Endothelial cell of umbilical vein (primary cell): ENCODE data around the gene SHISA6. TPM values are rescaled to one million over a fixed set of nuclear protein-coding genes. Genes with fewer than 3 reads are reported as not detected.

Source experiments
- BruUV-seq: library from RNA; stranded (reverse); fragments of 400-500 nt; replicated peaks from 2 replicates; lab custom pipeline; 2021; lab: Mats Ljungman, UMichigan
- CTCF ChIA-PET: fragments of 300-600, 350-600 bp; sonication (Branson Sonifier 250); formaldehyde crosslinking; loops from one replicate; lab custom pipeline; 2021; ENCODE audit warnings: antibody characterized with exemption, inconsistent platforms; lab: Charles Lee
- POLR2A ChIA-PET: fragments of 300-600, 350-600 bp; sonication (Branson Sonifier 250); formaldehyde crosslinking; loops from one replicate; lab custom pipeline; 2021; ENCODE audit warnings: antibody characterized with exemption, inconsistent platforms; lab: Charles Lee
- DNase-seq: peaks from one replicate; pipeline ENCODE4 v3.0.0-alpha.2; 2011; ENCODE audit warnings: low read depth, low spot score
- FAIRE-seq: peaks from 2 replicates; lab custom pipeline; 2011; peaks lifted over from hg19 to GRCh38; lab: Jason Lieb, UNC
- H2AFZ ChIP-seq: 2 replicates; pipeline ENCODE4 v1.6.0; 2012; ENCODE audit warnings: low read depth, low read length, control low read depth, inconsistent platforms
- H3K27ac ChIP-seq: 2 replicates; pipeline ENCODE4 v1.5.1; 2011; ENCODE audit warnings: low read depth, mild to moderate bottlenecking, control low read depth, low read length, moderate library complexity; ENCODE audit not compliant: insufficient read depth
- H3K27me3 ChIP-seq, 2 experiments: 2 replicates each; pipeline versions ENCODE4 v1.6.0 to v1.6.1; 2011; ENCODE audit warnings: low read length in 2 of 2, mixed read lengths in 1 of 2; ENCODE audit not compliant: control insufficient read depth in 2 of 2, insufficient read depth in 2 of 2
- H3K36me3 ChIP-seq, 2 experiments: 2 replicates in 1 of 2; 3 replicates in 1 of 2; pipeline ENCODE4 v1.5.1; 2011; ENCODE audit warnings: low read length in 2 of 2, mild to moderate bottlenecking in 1 of 2, moderate library complexity in 1 of 2; ENCODE audit not compliant: control insufficient read depth in 2 of 2, insufficient read depth in 2 of 2; ENCODE audit errors: extremely low read depth in 1 of 2
- H3K4me1 ChIP-seq: 3 replicates; pipeline ENCODE4 v1.5.1; 2011; ENCODE audit warnings: mild to moderate bottlenecking, low read length; ENCODE audit not compliant: control insufficient read depth, insufficient read depth; ENCODE audit errors: extremely low read depth
- H3K4me2 ChIP-seq: 2 replicates; pipeline ENCODE4 v1.6.1; 2011; ENCODE audit warnings: low read length, control low read depth, mixed read lengths; ENCODE audit not compliant: insufficient read depth
- H3K4me3 ChIP-seq, 3 experiments: fragments of 200-600 bp in 1 of 3; sonication (generic), shearing (Covaris generic) in 1 of 3; replicated peaks in 1 of 3; 2 replicates each; pipeline ENCODE4 v1.5.1; 2011 to 2016; ENCODE audit warnings: control low read depth in 3 of 3, low read length in 3 of 3, mild to moderate bottlenecking in 2 of 3, inconsistent platforms in 1 of 3, low read depth in 1 of 3, moderate library complexity in 1 of 3; ENCODE audit not compliant: insufficient read depth in 1 of 3
- H3K79me2 ChIP-seq: 2 replicates; pipeline ENCODE4 v1.6.0; 2012; ENCODE audit warnings: low read length, inconsistent platforms; ENCODE audit not compliant: control insufficient read depth, insufficient read depth
- H3K9ac ChIP-seq: replicated peaks from 2 replicates; pipeline ENCODE3; 2011; ENCODE audit warnings: low read length, control low read depth; ENCODE audit not compliant: insufficient read depth; ENCODE audit errors: extremely low read depth
- H3K9me1 ChIP-seq: replicated peaks from 3 replicates; pipeline ENCODE4 v1.6.0; 2011; ENCODE audit warnings: mild to moderate bottlenecking, low read length; ENCODE audit not compliant: control insufficient read depth, insufficient read depth; ENCODE audit errors: extremely low read depth
- H3K9me3 ChIP-seq: replicated peaks from 2 replicates; pipeline ENCODE4 v1.5.1; 2012; ENCODE audit warnings: low read length, inconsistent platforms; ENCODE audit not compliant: control insufficient read depth, insufficient read depth
- H4K20me1 ChIP-seq: replicated peaks from 2 replicates; pipeline ENCODE3; 2011; ENCODE audit warnings: mild to moderate bottlenecking, low read length; ENCODE audit not compliant: control insufficient read depth, insufficient read depth; ENCODE audit errors: extremely low read depth
- EZH2 ChIP-seq: IDR thresholded peaks from 2 replicates; pipeline ENCODE4 v1.6.1; 2012; ENCODE audit warnings: borderline replicate concordance, low read depth, mild to moderate bottlenecking, moderate library complexity, low read length, inconsistent platforms; ENCODE audit not compliant: severe bottlenecking
- FOS ChIP-seq: IDR thresholded peaks from 2 replicates; pipeline ENCODE4 v1.6.1; 2011; ENCODE audit warnings: mild to moderate bottlenecking, low read length, moderate library complexity, borderline replicate concordance; ENCODE audit not compliant: insufficient read depth
- GATA2 ChIP-seq: IDR thresholded peaks from 2 replicates; pipeline ENCODE4 v1.7.0; 2011; ENCODE audit warnings: low read depth, mild to moderate bottlenecking, moderate library complexity, mixed read lengths, low read length; ENCODE audit not compliant: insufficient read length, insufficient read depth
- JUN ChIP-seq: IDR thresholded peaks from 2 replicates; pipeline ENCODE4 v1.6.1; 2011; ENCODE audit warnings: borderline replicate concordance, low read depth; ENCODE audit not compliant: insufficient read length, insufficient read depth
- POLR2A ChIP-seq: IDR thresholded peaks from 2 replicates; pipeline ENCODE4 v1.6.1; 2012; ENCODE audit warnings: low read depth, mild to moderate bottlenecking, control low read depth, low read length
- POLR2AphosphoS5 ChIP-seq: IDR thresholded peaks from 2 replicates; pipeline ENCODE4 v1.6.1; 2012; ENCODE audit warnings: low read depth, mild to moderate bottlenecking, control low read depth, low read length, moderate library complexity; ENCODE audit not compliant: insufficient read depth
- dilution Hi-C: fragments of 300-500 bp; cut with MboI; formaldehyde crosslinking; loops from one replicate; pipeline ENCODE4 v1.15.0; 2019; ENCODE audit warnings: low sequenced_read_pairs; ENCODE audit not compliant: extremely low pct_ligation_motif_present
- intact Hi-C: fragments of 100-400 bp; cut with micrococcal nuclease; formaldehyde crosslinking; loops from one replicate; pipeline ENCODE4 v1.10.0; 2022
- polyA plus RNA-seq, 4 experiments: library from polyadenylated mRNA; depleted of rRNA in 3 of 4; stranded (reverse) in 3 of 4; unstranded in 1 of 4; fragments of >200 nt; gene quantifications; 2 replicates each; pipeline versions ENCODE4 v1.2.1 to v1.2.3, GENCODE V29; 2011 to 2012; ENCODE audit warnings: missing spikeins in 1 of 4
- total RNA-seq: library from RNA; stranded (reverse); gene quantifications from 2 replicates; pipeline ENCODE4 v1.2.3, GENCODE V29; 2021
- TF ChIP-seq, protein P1 (sequence below): IDR thresholded peaks from 2 replicates; pipeline ENCODE4 v1.6.1; 2011; ENCODE audit not compliant: insufficient read depth, insufficient read length
- TF ChIP-seq, protein P2 (sequence below), 2 donors: IDR thresholded peaks; 1 replicate in 1 of 2; 2 replicates in 1 of 2; pipeline ENCODE4 v1.5.1; 2011; ENCODE audit warnings: low read length in 2 of 2, mild to moderate bottlenecking in 2 of 2, moderate library complexity in 2 of 2, control low read depth in 1 of 2, inconsistent platforms in 1 of 2, low read depth in 1 of 2; ENCODE audit not compliant: insufficient read depth in 1 of 2; ENCODE audit errors: extremely low read depth in 1 of 2

Gene SHISA6
- total and polyA plus RNA-seq, 2 donors (not counting 3 experiments of a cell fraction or from before 2014, with no cell fraction given), result not detected

DNA sequence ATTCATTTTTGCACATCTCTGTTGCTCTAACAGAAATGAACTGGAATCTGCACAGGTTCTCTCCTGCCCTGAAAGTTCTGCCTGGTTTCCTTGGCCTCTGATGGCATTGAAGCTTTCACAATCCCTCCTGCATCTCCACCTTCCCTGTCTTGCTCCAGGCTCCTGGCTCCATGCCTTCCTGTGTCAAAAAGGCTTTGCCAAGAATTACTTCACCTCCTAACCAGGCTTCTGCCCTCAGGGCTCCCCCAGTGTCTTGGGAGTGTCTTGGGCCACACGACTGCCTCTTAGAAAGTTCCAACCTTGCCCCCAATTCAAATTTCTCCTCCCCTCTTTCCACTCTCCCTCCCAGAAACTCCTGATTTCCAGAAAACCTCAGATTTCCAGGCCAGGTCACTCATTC, 320.3 kb downstream of the SHISA6 start:
- FAIRE-seq (no peak), DNase-seq (no peak)
- Histone ChIP-seq H3K9me1 (no peaks in the 10 kb centered on the region), H3K4me2 (no peak overlapping the region), H4K20me1 (no peaks in the 10 kb centered on the region), H3K36me3 (no peaks in the 10 kb centered on the region), H3K4me1 (no peaks in the 10 kb centered on the region), H3K9ac (no peak overlapping the region), H3K27me3 (no peaks in the 10 kb centered on the region), H2AFZ (no peak overlapping the region), H3K27ac (no peak overlapping the region), H3K79me2 (no peaks in the 10 kb centered on the region), H3K4me3 (no peak overlapping the region), H3K9me3 (peaks cover 5% of the 10 kb centered on the region)
- ChIA-PET POLR2A (no interaction called here), CTCF (no interaction called here)
- no TSS peak for BruUV-seq
- intact Hi-C loops (no loop called here), dilution Hi-C loops (no loop called here)
- no peak for TF ChIP-seq POLR2A
- TF ChIP-seq FOS, result no peak
- TF ChIP-seq GATA2, result no peak
- TF ChIP-seq POLR2AphosphoS5, result no peak
- TF ChIP-seq, protein P1, sequence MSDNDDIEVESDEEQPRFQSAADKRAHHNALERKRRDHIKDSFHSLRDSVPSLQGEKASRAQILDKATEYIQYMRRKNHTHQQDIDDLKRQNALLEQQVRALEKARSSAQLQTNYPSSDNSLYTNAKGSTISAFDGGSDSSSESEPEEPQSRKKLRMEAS, result no peak
- no peak for TF ChIP-seq EZH2
- TF ChIP-seq, protein P2, sequence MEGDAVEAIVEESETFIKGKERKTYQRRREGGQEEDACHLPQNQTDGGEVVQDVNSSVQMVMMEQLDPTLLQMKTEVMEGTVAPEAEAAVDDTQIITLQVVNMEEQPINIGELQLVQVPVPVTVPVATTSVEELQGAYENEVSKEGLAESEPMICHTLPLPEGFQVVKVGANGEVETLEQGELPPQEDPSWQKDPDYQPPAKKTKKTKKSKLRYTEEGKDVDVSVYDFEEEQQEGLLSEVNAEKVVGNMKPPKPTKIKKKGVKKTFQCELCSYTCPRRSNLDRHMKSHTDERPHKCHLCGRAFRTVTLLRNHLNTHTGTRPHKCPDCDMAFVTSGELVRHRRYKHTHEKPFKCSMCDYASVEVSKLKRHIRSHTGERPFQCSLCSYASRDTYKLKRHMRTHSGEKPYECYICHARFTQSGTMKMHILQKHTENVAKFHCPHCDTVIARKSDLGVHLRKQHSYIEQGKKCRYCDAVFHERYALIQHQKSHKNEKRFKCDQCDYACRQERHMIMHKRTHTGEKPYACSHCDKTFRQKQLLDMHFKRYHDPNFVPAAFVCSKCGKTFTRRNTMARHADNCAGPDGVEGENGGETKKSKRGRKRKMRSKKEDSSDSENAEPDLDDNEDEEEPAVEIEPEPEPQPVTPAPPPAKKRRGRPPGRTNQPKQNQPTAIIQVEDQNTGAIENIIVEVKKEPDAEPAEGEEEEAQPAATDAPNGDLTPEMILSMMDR (IDR thresholded peaks at IDR 0.05; ENCODE audit: extremely low read depth in 1 of 2, insufficient read depth in 1 of 2, low read depth in 1 of 2, low read length in 2 of 2), result no peak
- TF ChIP-seq JUN, result no peak
